CD4-positive, alpha-beta T cell (primary cell): ENCODE measurements around the gene SCNN1G. TPM values are rescaled to one million over a fixed set of nuclear protein-coding genes. Genes with fewer than 3 reads are reported as not detected.

Experiments used
- ATAC-seq: fragments of 200-7000 bp; cut with Tn5 transposase; one replicate; pipeline ENCODE4 v1.10.0; 2022; ENCODE audit warnings: mild to moderate bottlenecking; ENCODE audit not compliant: poor library complexity
- CTCF ChIA-PET: fragments of 350-600 bp; sonication (Branson Sonifier 250); formaldehyde crosslinking; loops from one replicate; lab custom pipeline; 2021; ENCODE audit warnings: antibody characterized with exemption, inconsistent platforms; lab: Charles Lee
- POLR2A ChIA-PET: fragments of 350-600 bp; sonication (Branson Sonifier 250); formaldehyde crosslinking; loops from one replicate; lab custom pipeline; 2021; ENCODE audit warnings: antibody characterized with exemption, inconsistent platforms; lab: Charles Lee
- DNase-seq, 14 experiments: peaks; one replicate each; pipeline ENCODE4 v3.0.0-alpha.2; 2013 to 2020; ENCODE audit warnings: mixed read lengths in 2 of 14
- H3K27ac ChIP-seq, 2 donors: one replicate each; pipeline versions ENCODE4 v1.5.1 to v1.7.0; 2013; ENCODE audit warnings: low read length in 2 of 2, low read depth in 1 of 2, mild to moderate bottlenecking in 1 of 2
- H3K27me3 ChIP-seq, 2 experiments: 1 replicate in 1 of 2; 2 replicates in 1 of 2; pipeline versions ENCODE4 v1.6.1 to v1.7.0; 2013; ENCODE audit warnings: low read length in 2 of 2, control low read depth in 1 of 2, mild to moderate bottlenecking in 1 of 2, moderate library complexity in 1 of 2; ENCODE audit not compliant: insufficient read depth in 2 of 2, control insufficient read depth in 1 of 2
- H3K36me3 ChIP-seq: one replicate; pipeline ENCODE4 v1.6.1; 2013; ENCODE audit warnings: low read length, control low read depth; ENCODE audit not compliant: insufficient read depth
- H3K4me1 ChIP-seq: one replicate; pipeline ENCODE4 v1.6.1; 2013; ENCODE audit warnings: low read length, control low read depth; ENCODE audit not compliant: insufficient read depth
- H3K4me3 ChIP-seq: one replicate; pipeline ENCODE4 v1.5.1; 2013; ENCODE audit warnings: mild to moderate bottlenecking, low read length, moderate library complexity
- H3K9me3 ChIP-seq, 2 experiments: 1 replicate in 1 of 2; 2 replicates in 1 of 2; pipeline versions ENCODE4 v1.6.1 to v1.7.0; 2013; ENCODE audit warnings: low read length in 2 of 2, mild to moderate bottlenecking in 2 of 2, control low read depth in 1 of 2, moderate library complexity in 1 of 2; ENCODE audit not compliant: control insufficient read depth in 1 of 2, insufficient read depth in 1 of 2
- H3K27ac Mint-ChIP-seq: one replicate; pipeline ENCODE4 v1.8.0; 2020; ENCODE audit warnings: mixed read lengths
- H3K27me3 Mint-ChIP-seq: one replicate; pipeline ENCODE4 v1.8.0; 2021; ENCODE audit warnings: mixed read lengths
- H3K36me3 Mint-ChIP-seq: one replicate; pipeline ENCODE4 v1.8.0; 2021; ENCODE audit warnings: low read depth, mixed read lengths
- H3K4me1 Mint-ChIP-seq: one replicate; pipeline ENCODE4 v1.8.0; 2021; ENCODE audit warnings: low read depth, mixed read lengths
- H3K4me3 Mint-ChIP-seq: one replicate; pipeline ENCODE4 v1.8.0; 2020; ENCODE audit warnings: mild to moderate bottlenecking, mixed read lengths
- H3K9me3 Mint-ChIP-seq: one replicate; pipeline ENCODE4 v1.8.0; 2020; ENCODE audit warnings: mixed read lengths
- intact Hi-C, 2 experiments: fragments of 100-400 bp; cut with DNase I in 1 of 2; cut with micrococcal nuclease in 1 of 2; formaldehyde crosslinking; loops; one replicate each; pipeline versions ENCODE4 v1.15.1 to v1.9.0; 2023 to 2025; cut with DNase I, micrococcal nuclease
- total RNA-seq, 174 experiments: library from RNA in 2 of 174; stranded (reverse) in 2 of 174; gene quantifications; one replicate each; pipeline ENCODE4 v1.2.3 and lab custom pipeline; 2021 to 2026
- TF ChIP-seq, protein P1 (sequence below): fragments of 200-600 bp; IDR thresholded peaks from one replicate; pipeline ENCODE4 v1.8.0; 2022; ENCODE audit warnings: antibody characterized with exemption, mild to moderate bottlenecking

The SCNN1G gene
- total RNA-seq, 2 experiments from 2014 or later: not detected

DNA sequence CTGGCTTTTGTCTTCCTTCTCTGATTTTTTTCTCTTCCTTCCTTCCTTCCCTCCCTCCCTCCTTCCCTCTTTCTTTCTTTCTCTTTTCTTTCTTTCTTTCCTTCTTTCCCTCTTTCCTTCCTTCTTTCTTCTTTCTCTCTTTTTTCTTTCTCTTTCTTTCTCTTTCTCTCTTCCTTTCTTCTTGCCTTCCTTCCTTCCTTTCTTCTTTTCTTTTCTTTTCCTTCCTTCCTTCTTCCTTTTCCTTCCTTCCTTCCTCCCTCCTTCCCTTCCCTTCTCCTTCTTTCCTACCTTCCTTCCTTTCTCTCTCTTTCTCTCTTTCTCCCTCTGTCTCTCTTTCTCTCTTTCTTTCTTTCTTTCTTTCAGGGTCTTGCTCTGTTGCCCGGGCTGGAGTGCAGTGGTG is 54.4 kb downstream of the SCNN1G start:
- Histone ChIP-seq H3K4me1 (no peaks in the 10 kb centered on the region), H3K9me3 (no peaks in the 10 kb centered on the region), H3K4me3 (no peak overlapping the region), H3K36me3 (no peaks in the 10 kb centered on the region), H3K27ac (no peak overlapping the region), H3K27me3 (peaks cover 2 to 3% of the 10 kb centered on the region in 2 experiments)
- H3K9me3 Mint-ChIP-seq: no peaks in the 10 kb centered on the region
- H3K27me3 Mint-ChIP-seq: peaks cover 20% of the 10 kb centered on the region
- TF ChIP-seq, protein P1, sequence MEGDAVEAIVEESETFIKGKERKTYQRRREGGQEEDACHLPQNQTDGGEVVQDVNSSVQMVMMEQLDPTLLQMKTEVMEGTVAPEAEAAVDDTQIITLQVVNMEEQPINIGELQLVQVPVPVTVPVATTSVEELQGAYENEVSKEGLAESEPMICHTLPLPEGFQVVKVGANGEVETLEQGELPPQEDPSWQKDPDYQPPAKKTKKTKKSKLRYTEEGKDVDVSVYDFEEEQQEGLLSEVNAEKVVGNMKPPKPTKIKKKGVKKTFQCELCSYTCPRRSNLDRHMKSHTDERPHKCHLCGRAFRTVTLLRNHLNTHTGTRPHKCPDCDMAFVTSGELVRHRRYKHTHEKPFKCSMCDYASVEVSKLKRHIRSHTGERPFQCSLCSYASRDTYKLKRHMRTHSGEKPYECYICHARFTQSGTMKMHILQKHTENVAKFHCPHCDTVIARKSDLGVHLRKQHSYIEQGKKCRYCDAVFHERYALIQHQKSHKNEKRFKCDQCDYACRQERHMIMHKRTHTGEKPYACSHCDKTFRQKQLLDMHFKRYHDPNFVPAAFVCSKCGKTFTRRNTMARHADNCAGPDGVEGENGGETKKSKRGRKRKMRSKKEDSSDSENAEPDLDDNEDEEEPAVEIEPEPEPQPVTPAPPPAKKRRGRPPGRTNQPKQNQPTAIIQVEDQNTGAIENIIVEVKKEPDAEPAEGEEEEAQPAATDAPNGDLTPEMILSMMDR: no peak
- POLR2A ChIA-PET: no interaction called here
- H3K27ac Mint-ChIP-seq: no peak overlapping the region
- CTCF ChIA-PET: no interaction called here
- intact Hi-C loops: no loop called here
- H3K36me3 Mint-ChIP-seq: no peaks in the 10 kb centered on the region
- ATAC-seq (no peak), DNase-seq (no peak)
- no peaks in the 10 kb centered on the region for H3K4me1 Mint-ChIP-seq
- no peak overlapping the region for H3K4me3 Mint-ChIP-seq

DNA sequence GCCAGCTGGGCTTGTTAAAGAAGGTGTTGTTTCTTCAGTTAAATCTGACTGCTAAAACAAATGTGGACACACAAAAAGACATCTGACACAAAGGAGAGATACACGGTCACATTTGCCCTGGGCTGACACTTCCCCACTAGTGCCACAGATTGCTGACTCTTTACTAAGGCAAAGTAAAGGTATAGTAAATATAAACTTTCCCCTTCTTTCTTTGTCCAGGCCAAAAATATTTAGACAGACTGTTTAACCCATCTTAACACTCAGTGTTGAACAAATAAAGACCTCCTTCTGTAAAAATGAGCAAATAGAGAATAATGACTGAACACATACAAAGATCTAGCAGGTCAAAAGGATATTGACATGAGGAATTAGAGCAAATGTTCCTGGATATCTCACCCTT is 58.4 kb downstream of the SCNN1G start:
- H3K27ac ChIP-seq: no peak overlapping the region
- POLR2A ChIA-PET: no interaction called here
- H3K9me3 ChIP-seq: peaks cover 0 to 5% of the 10 kb centered on the region in 2 experiments
- ATAC-seq: no peak
- DNase-seq: no peak
- CTCF ChIA-PET: no interaction called here
- no peaks in the 10 kb centered on the region for H3K36me3 ChIP-seq
- peaks cover 13% of the 10 kb centered on the region for H3K27me3 Mint-ChIP-seq
- H3K27ac Mint-ChIP-seq: no peak overlapping the region
- H3K4me3 Mint-ChIP-seq: no peak overlapping the region
- peaks cover 8% of the 10 kb centered on the region for H3K9me3 Mint-ChIP-seq
- no peaks in the 10 kb centered on the region for H3K36me3 Mint-ChIP-seq
- no peaks in the 10 kb centered on the region for H3K4me1 ChIP-seq
- no peak overlapping the region for H3K4me3 ChIP-seq
- TF ChIP-seq, protein P1: no peak
- intact Hi-C loops: no loop called here
- peaks cover 0 to 6% of the 10 kb centered on the region in 2 experiments for H3K27me3 ChIP-seq
- H3K4me1 Mint-ChIP-seq: no peaks in the 10 kb centered on the region

GRCh38 chr16:23244122-23244521 is 61.6 kb downstream of the SCNN1G start:
- H3K9me3 Mint-ChIP-seq: peaks cover 8% of the 10 kb centered on the region
- no peak overlapping the region for H3K4me3 Mint-ChIP-seq
- H3K4me1 Mint-ChIP-seq: no peaks in the 10 kb centered on the region
- Histone ChIP-seq H3K36me3 (no peaks in the 10 kb centered on the region), H3K4me3 (no peak overlapping the region), H3K4me1 (no peaks in the 10 kb centered on the region), H3K9me3 (peaks cover 0 to 5% of the 10 kb centered on the region in 2 experiments), H3K27me3 (peaks cover 0 to 6% of the 10 kb centered on the region in 2 experiments), H3K27ac (no peak overlapping the region)
- no peak overlapping the region for H3K27ac Mint-ChIP-seq
- H3K36me3 Mint-ChIP-seq: no peaks in the 10 kb centered on the region
- H3K27me3 Mint-ChIP-seq: peaks cover 9% of the 10 kb centered on the region
- DNase-seq: no peak
- no peak for ATAC-seq
- TF ChIP-seq, protein P1: no peak
- intact Hi-C loops: no loop called here
- ChIA-PET CTCF (no interaction called here), POLR2A (no interaction called here)
